Measurements from ENCODE around the gene RAB40AL.
"Not testable (repeated sequence)": the region's sequence is repeated elsewhere in the genome, so short reads cannot be mapped to it uniquely, and the experiment has no call there.

The RAB40AL gene

GRCh38 chrX:102936972-102937371 is at the start of gene RAB40AL:
Gene RAB40AL, plus strand, starts transcription at chrX:102937272. Its CDS starts 47 bp downstream, at chrX:102937319.
- DNase-seq, ATAC-seq: not testable (repeated sequence)

- DNase-seq = no peak
- no peak for ATAC-seq
These were observed 49.4 kb upstream of the RAB40AL start for GRCh38 chrX:102887687-102888086.

- no peak for DNase-seq
- ATAC-seq = no peak
These were observed 45.0 kb upstream of the RAB40AL start for GRCh38 chrX:102892103-102892502.

GRCh38 chrX:102899940-102900916 is 36.8 kb upstream of the RAB40AL start:
- peak; percentile 65 for ATAC-seq

GRCh38 chrX:102902355-102902754 is 34.7 kb upstream of the RAB40AL start:
- ATAC-seq = no peak
- DNase-seq = no peak

More at GRCh38 chrX:102899940-102900916, 36.8 kb upstream of the RAB40AL start:
- peak; percentile 66 for DNase-seq

- DNase-seq (no peak), ATAC-seq (no peak)
These were observed 5.9 kb upstream of the RAB40AL start for GRCh38 chrX:102930990-102931756.

GRCh38 chrX:102934624-102935023 is 2.4 kb upstream of the RAB40AL start:
- ATAC-seq = no peak
- peak; percentile 22 for DNase-seq

- DNase-seq (peak; percentile 60), ATAC-seq (peak; percentile 36)
These were observed 14.1 kb downstream of the RAB40AL start for GRCh38 chrX:102950908-102951866.

GRCh38 chrX:102957751-102958150 is 20.7 kb downstream of the RAB40AL start:
- ATAC-seq = no peak
- no peak for DNase-seq

GRCh38 chrX:102958794-102959193 is 21.7 kb downstream of the RAB40AL start:
- ATAC-seq (no peak), DNase-seq (no peak)

- ATAC-seq (no peak), DNase-seq (no peak)
These were observed 22.4 kb downstream of the RAB40AL start for GRCh38 chrX:102959471-102959870.

- DNase-seq = no peak
These were observed 26.9 kb downstream of the RAB40AL start for GRCh38 chrX:102963955-102964354.

GRCh38 chrX:102964940-102965339 is 27.9 kb downstream of the RAB40AL start:
- ATAC-seq = no peak
- DNase-seq = no peak

More at GRCh38 chrX:102963955-102964354, 26.9 kb downstream of the RAB40AL start:
- ATAC-seq = no peak

- DNase-seq = no peak
These were observed 29.6 kb downstream of the RAB40AL start for GRCh38 chrX:102966701-102967100.

GRCh38 chrX:102968216-102968615 is 31.1 kb downstream of the RAB40AL start:
- DNase-seq (no peak), ATAC-seq (no peak)

More at GRCh38 chrX:102966701-102967100, 29.6 kb downstream of the RAB40AL start:
- ATAC-seq = no peak

GRCh38 chrX:102971536-102971935 is 34.5 kb downstream of the RAB40AL start:
- ATAC-seq, DNase-seq: not testable (repeated sequence)

- no peak for ATAC-seq
These were observed 37.9 kb downstream of the RAB40AL start for GRCh38 chrX:102975016-102975415.

GRCh38 chrX:102976286-102976685 is 39.2 kb downstream of the RAB40AL start:
- no peak for ATAC-seq
- no peak for DNase-seq

More at GRCh38 chrX:102975016-102975415, 37.9 kb downstream of the RAB40AL start:
- DNase-seq = no peak

- no peak for ATAC-seq
- DNase-seq = no peak
These were observed 39.9 kb downstream of the RAB40AL start for GRCh38 chrX:102976793-102977495.

GRCh38 chrX:102978594-102978993 is 41.5 kb downstream of the RAB40AL start:
- ATAC-seq = no peak

GRCh38 chrX:102979536-102979935 is 42.5 kb downstream of the RAB40AL start:
- ATAC-seq = no peak
- DNase-seq = no peak

More at GRCh38 chrX:102978594-102978993, 41.5 kb downstream of the RAB40AL start:
- DNase-seq = no peak

All from stimulated activated naive CD8-positive, alpha-beta T cell treated with anti-CD3 and anti-CD28 coated beads, Interleukin-15, Interleukin-2, amounts not matched to agents 100 U/mL and 50 U/mL, for 24 hours (primary cell).